NCI-H128 (cell line): ENCODE data around the gene MED27.

Experiments used
- DNase-seq: peaks from one replicate; lab custom pipeline; 2025; ENCODE audit not compliant: unreplicated experiment; lab: John Stamatoyannopoulos, UW

The MED27 gene

GRCh38 chr9:131823701-131824146 is 255.9 kb downstream of the MED27 start:
- DNase-seq: no peak

DNA sequence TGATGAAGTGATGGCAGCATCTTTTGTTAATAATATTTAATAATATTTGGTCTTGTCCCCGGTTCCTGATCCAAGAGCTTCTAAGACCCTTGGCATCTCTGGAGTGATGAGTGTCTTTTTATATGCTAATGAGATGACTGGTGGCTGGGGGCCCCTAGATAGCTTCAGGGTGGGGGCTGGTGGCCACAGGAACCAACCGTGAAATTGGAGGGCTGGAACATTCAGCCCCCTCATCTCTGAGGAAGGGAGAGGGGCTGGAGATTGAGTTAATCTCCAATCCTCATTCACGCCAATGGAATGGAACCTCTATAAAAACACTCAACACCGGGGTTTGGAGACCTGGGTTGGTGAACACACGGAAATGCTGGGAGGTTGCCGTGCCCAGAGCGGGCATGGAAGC is 261.6 kb downstream of the MED27 start:
- no peak for DNase-seq

- DNase-seq: peak; percentile 58
Observed at GRCh38 chr9:131817627-131818026, 262.0 kb downstream of the MED27 start.

GRCh38 chr9:131817073-131817472 is 262.6 kb downstream of the MED27 start:
- DNase-seq: no peak

DNA sequence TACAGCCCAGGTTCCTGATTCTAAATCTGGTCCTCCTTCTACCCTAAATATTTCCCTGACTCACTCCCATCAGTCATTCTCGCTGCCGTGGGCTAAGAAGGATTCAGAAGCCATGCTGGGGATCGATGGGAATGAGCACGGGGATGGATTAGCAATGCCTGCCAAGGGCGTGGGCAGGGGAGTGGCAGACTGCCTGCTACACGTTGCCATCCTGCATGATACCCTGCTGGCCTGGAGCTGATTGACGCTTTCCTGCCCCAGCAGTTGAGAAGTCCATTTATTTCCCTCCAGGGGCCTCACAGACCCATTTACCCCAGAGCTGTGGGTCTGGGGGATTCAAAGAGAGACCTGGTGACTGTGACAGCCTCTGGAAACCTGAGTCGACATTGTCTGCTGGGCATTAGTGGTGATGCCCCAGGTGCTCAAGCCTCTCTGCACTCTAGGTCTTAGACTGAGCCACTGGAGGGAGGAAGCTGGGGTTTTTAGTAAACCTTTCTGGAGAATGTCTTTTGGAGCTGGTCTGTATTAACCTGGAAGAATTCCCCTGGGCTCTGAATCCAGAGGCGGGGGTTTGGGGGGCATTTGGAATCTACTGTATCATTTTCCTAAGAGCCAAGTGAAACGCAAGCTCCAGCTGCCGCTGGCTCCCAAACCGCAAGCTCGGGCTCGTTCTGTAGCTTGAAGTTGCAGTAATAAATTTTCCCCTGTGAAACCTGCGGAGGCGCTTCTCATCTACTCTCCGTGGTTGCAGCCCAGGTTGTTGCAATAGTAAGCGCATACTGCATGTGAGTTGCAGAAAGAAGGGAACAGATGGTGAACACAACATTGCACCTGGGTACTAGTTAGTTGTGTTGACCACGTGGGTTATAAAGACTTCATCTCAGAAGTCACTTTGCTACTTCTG is 263.4 kb downstream of the MED27 start:
- peak; percentile 39 for DNase-seq

- no peak for DNase-seq
Observed at GRCh38 chr9:131814707-131815106, 265.0 kb downstream of the MED27 start.

DNA sequence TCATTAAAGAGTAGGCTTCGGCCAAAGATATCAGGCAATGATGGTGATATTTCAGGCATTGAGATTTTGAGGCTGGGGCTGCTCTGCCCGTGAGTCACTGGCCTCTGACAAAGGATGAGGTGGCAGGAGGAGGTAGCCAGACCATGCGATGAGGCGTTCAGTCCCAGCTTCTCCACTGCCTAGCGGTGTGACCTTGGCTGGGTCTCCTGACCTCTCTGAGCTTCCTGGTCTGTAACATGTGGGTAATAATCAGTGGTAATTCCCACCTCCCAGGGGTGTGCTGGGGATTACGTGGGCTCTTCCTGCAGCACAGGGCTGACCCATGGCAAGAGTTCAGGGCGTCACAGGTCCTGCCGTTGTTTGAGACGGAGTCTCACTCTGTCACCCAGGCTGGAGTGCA is 266.6 kb downstream of the MED27 start:
- DNase-seq: no peak

GRCh38 chr9:131812116-131812790 is 267.4 kb downstream of the MED27 start:
- no peak for DNase-seq

DNA sequence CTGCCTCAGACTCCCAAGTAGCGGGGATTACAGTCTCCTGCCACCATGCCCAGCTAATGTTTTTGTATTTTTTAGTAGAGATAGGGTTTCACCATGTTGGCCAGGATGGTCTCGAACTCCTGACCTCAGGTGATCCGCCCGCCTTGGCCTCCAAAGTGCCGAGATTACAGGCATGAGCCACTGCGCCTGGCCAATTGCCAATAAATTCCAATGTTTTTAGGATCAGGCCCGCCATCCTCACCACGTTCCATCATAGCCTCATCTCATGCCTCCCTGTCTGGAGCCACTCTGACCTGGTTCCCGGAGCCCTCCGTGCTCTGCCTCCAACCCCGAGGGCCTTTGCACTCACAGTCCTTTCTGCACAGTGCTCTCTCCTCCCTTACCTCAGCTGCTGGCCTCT is 268.3 kb downstream of the MED27 start:
- no peak for DNase-seq

GRCh38 chr9:131810351-131811170 is 269.1 kb downstream of the MED27 start:
- no peak for DNase-seq
